Measurements from ENCODE around the gene SMPD1. TPM values are rescaled to one million over a fixed set of nuclear protein-coding genes. Genes with fewer than 3 reads are reported as not detected.

Gene SMPD1
- total RNA-seq, 4 donors from 2014 or later, result 26.6 to 37.8 (median 33.5) TPM

GRCh38 chr11:6371825-6372224 is 18.4 kb upstream of the SMPD1 start:
- no peak for ATAC-seq
- WGBS, 2 donors (ENCODE audit: low coverage in 1 of 2), result 88 to 94% methylated on average over 5 to 6 of the region's 6 CpGs
- H3K27ac ChIP-seq, result no peak overlapping the region

DNA sequence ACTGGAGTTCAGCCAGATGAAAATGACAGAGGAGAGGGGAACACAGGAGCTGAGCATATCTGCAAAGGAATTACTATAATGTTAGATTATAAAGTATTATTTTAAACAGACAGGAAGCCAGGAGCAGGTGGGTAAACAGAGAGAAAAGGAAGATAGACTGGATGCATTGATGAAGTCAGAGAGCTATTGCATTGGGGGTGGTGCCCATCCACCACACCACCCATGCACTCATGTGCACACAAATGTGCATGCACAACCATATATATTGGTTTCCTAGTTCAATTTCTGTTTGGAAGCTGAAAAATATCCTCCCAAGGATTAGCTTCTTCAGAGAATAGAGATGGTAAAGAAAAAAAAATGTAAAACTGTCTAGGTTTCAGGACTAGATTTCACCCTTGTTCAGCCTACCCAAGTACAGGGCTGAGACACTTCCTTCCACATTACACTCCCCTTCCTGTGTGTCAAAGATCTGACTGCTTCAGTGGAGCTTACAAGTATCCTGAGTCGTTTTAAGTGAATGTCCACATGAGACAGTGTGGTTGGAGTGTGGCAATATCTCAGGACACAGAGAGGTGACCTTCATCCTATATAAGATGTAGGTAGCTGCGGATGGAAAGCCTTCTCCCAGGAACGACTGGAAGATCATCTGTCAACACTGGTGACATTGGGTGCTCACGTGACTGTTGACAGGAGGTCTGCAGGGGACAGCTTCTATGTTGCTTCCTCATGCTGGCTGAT is 12.2 kb upstream of the SMPD1 start:
- 20 to 46% methylated on average over 2 to 3 of the region's 4 CpGs for WGBS, 2 donors (ENCODE audit: low coverage in 1 of 2)
- no peak for TF ChIP-seq POLR2AphosphoS5 (IDR thresholded peaks at IDR 0.05)
- Histone ChIP-seq H3K4me1 (no peaks in the 10 kb centered on the region), H3K4me3 (no peak overlapping the region), H3K27me3 (no peaks in the 10 kb centered on the region), H3K9me3 (no peaks in the 10 kb centered on the region), H3K27ac (no peak overlapping the region), H3K36me3 (no peaks in the 10 kb centered on the region)
- ATAC-seq, result no peak

More at GRCh38 chr11:6371825-6372224, 18.4 kb upstream of the SMPD1 start:
- no peak overlapping the region for H3K4me3 ChIP-seq
- no peak for TF ChIP-seq POLR2AphosphoS5 (IDR thresholded peaks at IDR 0.05)
- no peak for TF ChIP-seq POLR2A (IDR thresholded peaks at IDR 0.05)
- TF ChIP-seq, protein P1, sequence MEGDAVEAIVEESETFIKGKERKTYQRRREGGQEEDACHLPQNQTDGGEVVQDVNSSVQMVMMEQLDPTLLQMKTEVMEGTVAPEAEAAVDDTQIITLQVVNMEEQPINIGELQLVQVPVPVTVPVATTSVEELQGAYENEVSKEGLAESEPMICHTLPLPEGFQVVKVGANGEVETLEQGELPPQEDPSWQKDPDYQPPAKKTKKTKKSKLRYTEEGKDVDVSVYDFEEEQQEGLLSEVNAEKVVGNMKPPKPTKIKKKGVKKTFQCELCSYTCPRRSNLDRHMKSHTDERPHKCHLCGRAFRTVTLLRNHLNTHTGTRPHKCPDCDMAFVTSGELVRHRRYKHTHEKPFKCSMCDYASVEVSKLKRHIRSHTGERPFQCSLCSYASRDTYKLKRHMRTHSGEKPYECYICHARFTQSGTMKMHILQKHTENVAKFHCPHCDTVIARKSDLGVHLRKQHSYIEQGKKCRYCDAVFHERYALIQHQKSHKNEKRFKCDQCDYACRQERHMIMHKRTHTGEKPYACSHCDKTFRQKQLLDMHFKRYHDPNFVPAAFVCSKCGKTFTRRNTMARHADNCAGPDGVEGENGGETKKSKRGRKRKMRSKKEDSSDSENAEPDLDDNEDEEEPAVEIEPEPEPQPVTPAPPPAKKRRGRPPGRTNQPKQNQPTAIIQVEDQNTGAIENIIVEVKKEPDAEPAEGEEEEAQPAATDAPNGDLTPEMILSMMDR (IDR thresholded peaks at IDR 0.05), result no peak
- TF ChIP-seq EP300 (IDR thresholded peaks at IDR 0.05), result no peak
- no peaks in the 10 kb centered on the region for H3K9me3 ChIP-seq
- peaks cover 8% of the 10 kb centered on the region for H3K27me3 ChIP-seq
- H3K4me1 ChIP-seq, result no peaks in the 10 kb centered on the region
- no peaks in the 10 kb centered on the region for H3K36me3 ChIP-seq

DNA sequence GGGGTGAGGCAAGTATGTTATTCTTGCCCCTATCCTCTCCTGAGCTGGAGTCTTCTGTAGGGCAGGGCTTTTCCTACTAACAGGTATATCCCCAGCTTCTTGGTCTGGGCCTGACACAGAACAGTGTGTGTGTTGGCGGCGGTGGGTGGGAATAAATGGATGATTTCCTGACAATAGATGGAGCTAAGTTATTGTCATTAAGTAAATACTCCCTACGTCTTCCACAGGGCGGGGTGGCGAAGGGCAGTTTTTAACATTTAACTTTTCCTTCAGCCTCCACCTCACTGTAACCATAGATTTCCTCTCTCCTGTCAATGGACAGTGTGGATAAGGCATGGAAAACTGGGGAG is 11.7 kb upstream of the SMPD1 start:
- WGBS, 2 donors (ENCODE audit: low coverage in 1 of 2), result 74 to 78% methylated on average over 3 to 4 of the region's 5 CpGs
- no peaks in the 10 kb centered on the region for H3K27me3 ChIP-seq
- ATAC-seq, result no peak

DNA sequence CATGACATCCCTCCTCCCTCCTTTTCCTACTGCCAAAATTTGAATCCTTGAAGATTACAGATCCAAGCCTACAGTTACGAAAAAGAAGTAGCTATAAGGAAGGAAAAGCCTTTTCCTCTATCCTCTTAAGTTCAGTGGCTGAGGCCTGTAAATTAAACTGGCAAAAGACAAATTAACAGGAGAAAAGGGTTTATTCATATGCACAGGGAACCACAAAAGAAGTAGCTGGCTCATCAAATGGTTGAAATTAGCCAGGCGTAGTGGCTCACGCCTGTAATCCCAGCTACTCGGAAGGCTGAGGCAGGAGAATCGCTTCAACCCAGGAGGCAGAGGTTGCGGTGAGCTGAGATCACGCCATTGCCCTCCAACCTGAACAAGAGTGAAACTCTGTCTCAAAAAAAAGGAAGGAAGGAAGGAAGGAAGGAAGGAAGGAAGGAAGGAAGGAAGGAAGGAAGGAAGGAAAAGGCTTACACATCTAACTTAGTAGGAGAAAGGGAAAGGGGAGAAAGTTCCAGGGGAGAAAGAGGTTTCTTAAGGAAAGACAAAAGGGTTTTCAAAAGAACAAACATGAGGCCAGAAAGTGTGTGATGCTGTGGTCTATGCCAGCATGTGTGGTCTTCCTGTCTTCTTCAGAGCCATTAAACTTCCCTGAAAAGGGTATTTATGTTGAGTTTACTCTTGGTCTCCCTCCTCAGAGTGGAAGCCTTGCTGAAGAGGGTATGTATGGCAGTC is 5.1 kb upstream of the SMPD1 start:
- H3K9me3 ChIP-seq, result no peaks in the 10 kb centered on the region
- H3K36me3 ChIP-seq, result no peaks in the 10 kb centered on the region
- H3K27me3 ChIP-seq, result no peaks in the 10 kb centered on the region
- TF ChIP-seq POLR2A (IDR thresholded peaks at IDR 0.05) (no peak), POLR2AphosphoS5 (IDR thresholded peaks at IDR 0.05) (no peak), EP300 (IDR thresholded peaks at IDR 0.05) (no peak)
- TF ChIP-seq, protein P1 (IDR thresholded peaks at IDR 0.05), result no peak
- H3K27ac ChIP-seq, result no peak overlapping the region
- WGBS, 2 donors (ENCODE audit: low coverage in 1 of 2), result 75 to 100% methylated on average over 1 of the region's 7 CpGs
- no peak for ATAC-seq
- peaks cover 0 to 7% (median 0%) of the 10 kb centered on the region in 3 donors for H3K4me1 ChIP-seq
- no peak overlapping the region for H3K4me3 ChIP-seq

More for the DNA sequence above, 11.7 kb upstream of the SMPD1 start:
- H3K27ac ChIP-seq, result no peak overlapping the region
- no peak overlapping the region for H3K4me3 ChIP-seq
- H3K4me1 ChIP-seq, result no peaks in the 10 kb centered on the region
- no peaks in the 10 kb centered on the region for H3K9me3 ChIP-seq
- H3K36me3 ChIP-seq, result no peaks in the 10 kb centered on the region
- TF ChIP-seq POLR2A (IDR thresholded peaks at IDR 0.05) (no peak), EP300 (IDR thresholded peaks at IDR 0.05) (no peak), POLR2AphosphoS5 (IDR thresholded peaks at IDR 0.05) (no peak)
- TF ChIP-seq, protein P1 (IDR thresholded peaks at IDR 0.05), result no peak

- TF ChIP-seq EP300 (IDR thresholded peaks at IDR 0.05) (no peak), POLR2A (IDR thresholded peaks at IDR 0.05) (no peak), POLR2AphosphoS5 (IDR thresholded peaks at IDR 0.05) (no peak)
- TF ChIP-seq, protein P1 (IDR thresholded peaks at IDR 0.05), result no peak
- Histone ChIP-seq H3K4me1 (peaks cover 0 to 22% (median 12%) of the 10 kb centered on the region in 3 donors), H3K36me3 (peaks cover 0 to 2% of the 10 kb centered on the region in 2 donors), H3K4me3 (no peak overlapping the region), H3K27ac (peak overlapping the region in 3 of 4 donors; percentile 2 to 93 (median 91)), H3K27me3 (no peaks in the 10 kb centered on the region), H3K9me3 (no peaks in the 10 kb centered on the region)
- ATAC-seq, result no peak
- 60 to 72% methylated on average over 7 to 11 of the region's 12 CpGs for WGBS, 2 donors (ENCODE audit: low coverage in 1 of 2)
Measured at GRCh38 chr11:6387811-6388599, 2.3 kb upstream of the SMPD1 start.

Measured in gastroesophageal sphincter (tissue), 4 donors.